HG03159 (cell line): ENCODE results near the gene KIAA1755.
"Not testable (repeated sequence)": the region's sequence is repeated elsewhere in the genome, so short reads cannot be mapped to it uniquely, and the experiment has no call there.

Experiments
- ATAC-seq: cut with Tn5 transposase; IDR thresholded peaks from one replicate; pipeline ENCODE4 v1.9.1; 2021; ENCODE audit warnings: mild to moderate bottlenecking, moderate library complexity; ENCODE audit not compliant: unreplicated experiment

KIAA1755 gene

GRCh38 chr20:38290829-38291814 is 30.6 kb upstream of the KIAA1755 start:
- no peak for ATAC-seq

- no peak for ATAC-seq
These were observed 26.3 kb upstream of the KIAA1755 start for GRCh38 chr20:38286586-38287531.

DNA sequence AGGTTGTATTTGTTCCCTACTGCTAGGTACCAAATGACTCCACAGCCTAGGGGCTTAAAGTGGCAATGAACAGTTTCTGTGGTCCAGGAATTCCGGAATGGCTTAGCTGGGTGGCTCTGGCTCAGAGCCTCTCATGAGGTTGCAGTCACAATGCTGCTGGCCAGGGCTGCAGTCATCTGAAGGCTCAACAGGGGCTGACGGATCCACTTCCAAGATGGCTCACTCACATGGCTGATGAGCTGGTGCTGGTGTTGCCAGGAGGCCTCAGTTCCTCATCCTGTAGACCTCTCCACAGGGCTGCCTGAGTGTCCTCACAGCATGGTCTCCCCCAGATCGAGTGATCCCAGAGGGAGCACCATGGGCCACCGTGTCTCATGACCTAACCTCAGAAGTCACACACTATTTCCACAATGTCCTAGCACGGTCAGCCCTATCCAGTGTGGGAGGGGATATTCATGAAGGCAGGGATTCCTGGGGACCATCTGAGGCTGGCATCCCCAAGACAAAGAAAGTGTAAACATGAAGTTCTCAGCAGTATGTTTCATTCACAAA is 24.4 kb upstream of the KIAA1755 start:
- no peak for ATAC-seq

GRCh38 chr20:38284066-38284650 is 23.6 kb upstream of the KIAA1755 start:
- not testable (repeated sequence) for ATAC-seq

- no peak for ATAC-seq
These were observed 22.7 kb upstream of the KIAA1755 start for GRCh38 chr20:38283236-38283635.

- not testable (repeated sequence) for ATAC-seq
These were observed 20.8 kb upstream of the KIAA1755 start for GRCh38 chr20:38281176-38281915.

DNA sequence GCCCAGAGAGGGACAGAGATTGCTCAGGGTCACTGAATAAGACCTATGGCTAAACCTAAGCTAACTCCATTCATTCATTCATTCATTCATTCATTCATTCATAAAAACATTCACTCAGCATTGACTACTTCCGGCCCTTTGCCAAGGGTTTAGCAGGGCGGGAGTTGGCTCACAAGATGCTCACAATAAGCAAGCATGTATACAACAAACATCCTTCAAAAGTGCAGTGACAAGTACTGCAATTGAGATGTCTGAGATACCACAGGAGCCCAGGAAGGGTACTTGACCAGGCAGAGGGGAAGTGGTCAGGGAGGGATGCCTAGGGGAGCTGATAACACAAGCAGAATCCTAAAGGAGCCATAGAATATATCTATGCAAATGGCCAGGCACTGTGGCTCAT is 18.2 kb upstream of the KIAA1755 start:
- no peak for ATAC-seq

DNA sequence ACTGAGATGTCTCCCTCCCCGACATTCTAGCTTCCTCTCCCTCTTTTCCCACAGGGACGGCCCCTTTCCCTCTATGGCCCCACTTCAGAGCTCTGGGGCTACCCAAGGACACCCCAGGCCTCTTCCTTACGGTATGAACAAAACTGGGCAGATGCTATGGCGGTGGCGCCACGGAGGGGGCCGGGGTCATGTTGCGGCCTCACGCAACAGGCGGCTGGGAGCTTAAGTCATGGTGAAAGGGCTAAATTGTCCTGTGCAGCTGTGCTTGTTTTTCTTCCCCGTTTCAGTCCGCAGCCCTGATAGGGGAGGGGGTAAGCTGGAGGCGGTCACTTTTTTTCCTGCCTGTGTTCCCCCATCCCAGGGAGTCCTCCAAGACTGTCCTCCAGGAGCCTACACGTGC is 17.6 kb upstream of the KIAA1755 start:
- ATAC-seq, result no peak

GRCh38 chr20:38277691-38278090 is 17.2 kb upstream of the KIAA1755 start:
- ATAC-seq, result no peak

DNA sequence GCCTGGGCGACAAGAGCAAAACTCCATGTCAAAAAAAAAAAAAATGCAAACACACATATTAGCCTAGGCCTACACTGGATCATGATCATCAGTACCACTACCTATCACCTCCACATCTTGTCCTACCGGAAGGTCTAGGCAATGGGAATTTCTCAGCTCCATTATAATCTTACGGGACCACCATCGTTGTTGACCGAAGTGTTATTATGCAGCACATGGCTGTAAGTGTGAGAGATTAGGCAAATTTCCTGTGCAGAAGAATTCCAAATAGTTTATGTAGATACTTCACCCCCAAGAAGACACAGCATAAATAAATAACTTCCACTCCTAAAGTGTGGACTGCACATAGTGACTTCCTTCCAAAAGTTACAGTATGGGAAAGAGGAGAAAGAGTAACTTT is 16.8 kb upstream of the KIAA1755 start:
- no peak for ATAC-seq

DNA sequence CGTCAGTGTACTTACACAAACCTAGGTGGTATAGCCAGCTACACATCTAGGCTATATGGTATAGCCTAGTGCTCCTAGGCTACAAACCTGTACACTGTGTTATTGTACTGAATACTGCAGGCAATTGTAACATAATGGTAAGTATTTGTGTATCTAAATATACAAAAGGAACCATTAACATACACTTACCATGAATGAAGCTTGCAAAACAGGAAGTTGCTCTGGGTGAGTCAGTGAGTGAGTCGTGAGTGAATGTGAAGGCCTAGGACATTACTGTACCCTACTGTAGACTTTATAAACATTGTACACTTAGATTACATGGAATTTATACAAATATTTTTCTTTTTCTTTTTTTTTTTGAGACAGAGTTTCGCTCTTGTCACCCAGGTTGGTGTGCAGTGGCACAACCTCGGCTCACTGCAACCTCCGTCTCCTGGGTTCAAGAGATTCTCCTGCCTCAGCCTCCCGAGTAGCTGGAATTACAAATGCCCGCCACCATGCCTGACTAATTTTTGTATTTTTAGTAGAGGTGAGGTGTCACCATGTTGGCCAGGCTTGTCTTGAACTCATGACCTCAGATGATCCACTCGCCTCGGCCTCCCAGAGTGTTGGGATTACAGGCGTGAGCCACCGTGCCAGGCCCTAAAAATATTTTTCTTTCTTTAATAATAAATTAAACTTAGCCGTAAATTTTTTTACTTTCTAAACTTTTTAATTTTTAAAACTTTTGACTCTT is 15.4 kb upstream of the KIAA1755 start:
- ATAC-seq, result no peak

GRCh38 chr20:38272961-38273360 is 12.4 kb upstream of the KIAA1755 start:
- no peak for ATAC-seq

DNA sequence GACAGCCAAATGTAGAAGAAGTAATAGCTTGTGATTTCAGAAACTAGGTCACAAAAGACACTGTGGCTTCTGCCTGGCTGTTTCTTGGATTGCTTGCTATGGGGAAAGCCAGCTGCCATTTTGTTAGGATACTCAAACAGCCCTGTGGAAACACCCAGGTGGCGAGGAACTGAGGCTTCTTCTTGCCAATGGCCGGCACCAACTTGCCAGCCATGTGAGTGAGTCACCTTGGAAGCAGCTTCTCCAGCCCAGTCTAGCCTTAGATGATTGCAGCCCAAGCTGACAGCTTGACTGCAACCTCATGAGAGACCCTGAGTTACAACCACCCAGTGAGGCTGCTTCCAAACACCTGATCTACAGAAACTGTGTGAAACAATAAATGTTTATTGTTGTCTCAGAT is 11.9 kb upstream of the KIAA1755 start:
- ATAC-seq, result no peak

DNA sequence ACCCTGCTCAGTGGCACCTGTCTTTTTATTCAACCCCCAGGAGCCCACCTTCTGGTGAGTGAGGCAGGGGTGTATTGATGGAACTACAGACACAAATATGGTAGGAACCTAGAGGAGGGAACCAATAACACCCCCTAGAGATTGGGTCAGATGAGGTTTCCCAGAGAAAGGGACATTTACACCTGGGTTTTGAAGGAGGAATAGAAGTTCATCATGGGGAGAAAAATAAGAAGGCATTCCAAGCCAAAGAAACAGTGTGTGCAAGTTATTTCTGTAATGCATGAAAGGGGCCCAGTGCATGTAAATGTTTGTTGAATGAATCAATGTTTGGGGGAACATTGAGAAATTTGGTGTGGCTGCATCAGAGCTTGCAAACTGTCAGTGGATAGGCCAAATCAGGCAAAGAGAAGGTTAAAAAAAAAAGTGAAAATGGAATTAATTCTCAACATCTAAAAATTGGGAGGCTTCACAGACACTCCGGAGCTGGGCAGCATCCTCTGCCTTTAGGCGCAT is 11.1 kb upstream of the KIAA1755 start:
- ATAC-seq, result no peak

DNA sequence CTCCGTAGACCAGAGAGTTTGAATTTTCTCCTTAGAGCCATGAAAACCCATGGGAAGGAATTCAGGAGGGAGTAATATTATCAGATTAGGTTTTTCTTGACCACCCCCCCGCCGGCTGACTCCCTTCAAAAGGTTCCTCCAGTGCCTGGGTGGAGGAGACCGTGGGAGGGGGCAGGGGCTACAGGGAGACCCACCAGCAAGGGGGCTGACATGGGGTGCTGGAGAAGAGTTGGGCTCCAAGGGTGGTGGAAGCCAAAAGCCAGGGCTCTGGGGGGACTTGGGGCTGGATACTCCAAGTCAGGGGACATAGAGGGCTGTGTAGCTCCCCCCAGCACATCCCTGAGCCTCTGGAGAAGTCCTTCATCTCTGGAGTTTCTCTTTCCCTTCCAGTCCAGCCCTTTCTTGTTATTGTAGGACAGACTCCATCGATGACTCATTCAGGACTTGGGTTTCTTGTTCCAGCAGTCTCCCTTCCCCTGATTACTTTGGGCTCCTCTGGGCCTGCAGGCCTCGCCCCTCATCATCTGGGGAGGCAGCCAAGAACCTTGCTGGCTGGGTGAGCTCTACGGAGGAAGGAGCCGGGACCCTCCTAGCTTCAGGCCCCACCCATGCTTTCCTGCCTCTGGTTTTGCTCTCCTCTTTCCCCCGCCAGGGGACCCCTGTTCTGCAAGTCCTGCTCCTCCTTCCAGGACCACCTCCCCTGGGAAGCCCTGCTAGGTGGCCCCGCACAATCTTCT is 10.5 kb upstream of the KIAA1755 start:
- ATAC-seq, result no peak

DNA sequence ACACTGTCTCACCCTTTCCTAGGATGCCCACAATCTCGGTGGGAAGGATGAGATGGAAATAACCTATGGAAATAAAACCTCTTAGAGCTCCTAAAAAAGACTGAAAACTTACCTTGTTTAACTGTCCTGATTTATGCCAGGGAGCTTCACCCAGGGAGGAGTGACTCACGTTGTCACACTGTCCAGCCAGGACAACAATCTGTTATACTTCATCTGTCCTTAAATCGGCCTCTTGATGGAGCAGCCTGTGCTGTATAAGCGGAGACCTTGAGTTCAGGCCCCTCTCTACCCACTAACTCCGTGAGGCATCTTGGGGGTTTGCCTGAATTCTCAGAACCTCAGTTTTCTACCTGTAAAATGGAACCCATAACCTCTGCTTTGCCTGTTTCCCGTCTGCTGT is 9.2 kb upstream of the KIAA1755 start:
- ATAC-seq, result no peak

DNA sequence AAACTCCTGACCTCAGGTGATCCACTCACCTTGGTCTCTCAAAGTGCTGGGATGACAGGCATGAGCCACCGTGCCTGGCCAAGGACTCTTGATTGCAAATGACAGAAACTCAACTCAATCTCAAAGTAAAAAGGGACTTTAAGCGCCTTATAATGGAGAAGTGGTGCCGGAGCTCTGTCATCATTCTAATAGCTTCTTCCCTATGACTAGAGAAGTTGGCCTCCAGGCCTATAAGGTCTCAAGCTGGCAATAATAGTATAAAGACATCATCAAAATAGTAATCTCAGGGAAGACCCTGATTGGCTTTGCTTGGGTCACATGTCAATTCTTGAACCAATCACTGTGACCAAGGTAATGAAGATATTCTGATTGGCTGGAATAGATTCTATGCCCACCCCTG is 8.5 kb upstream of the KIAA1755 start:
- no peak for ATAC-seq

DNA sequence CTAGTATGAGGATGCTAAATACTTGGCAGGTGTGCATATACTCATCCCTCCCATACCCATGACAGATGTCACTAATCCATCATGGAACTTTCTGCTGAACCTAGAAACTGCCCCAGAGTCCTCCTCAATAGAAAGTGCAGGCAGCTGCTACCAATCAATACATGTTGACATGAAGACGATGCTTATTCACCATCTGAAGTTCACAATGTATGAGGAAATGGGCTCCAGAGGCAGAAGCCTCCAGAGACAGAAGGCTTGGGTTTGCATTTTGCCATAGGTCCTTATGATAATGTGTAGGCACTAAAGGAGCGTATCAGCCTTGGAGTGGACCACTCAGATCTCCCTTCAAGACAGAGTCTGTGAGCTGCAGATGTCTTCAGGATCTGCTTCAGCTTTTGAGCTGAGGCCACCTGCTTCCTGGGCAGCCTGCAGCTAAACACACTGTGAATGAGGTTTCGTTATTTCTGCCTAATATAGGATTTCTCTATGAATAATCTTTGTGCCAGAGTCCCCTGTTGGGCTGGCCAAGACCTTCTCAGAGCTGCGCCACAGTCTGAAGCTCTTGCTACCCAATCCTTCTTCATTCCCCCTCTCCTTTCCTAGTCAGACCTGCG is 7.5 kb upstream of the KIAA1755 start:
- no peak for ATAC-seq
